ENCODE data around the gene NFATC2. TPM values are rescaled to one million over a fixed set of nuclear protein-coding genes. Genes with fewer than 3 reads are reported as not detected.

NFATC2 gene
- total RNA-seq, 1 experiment from 2014 or later = 0.07 TPM

DNA sequence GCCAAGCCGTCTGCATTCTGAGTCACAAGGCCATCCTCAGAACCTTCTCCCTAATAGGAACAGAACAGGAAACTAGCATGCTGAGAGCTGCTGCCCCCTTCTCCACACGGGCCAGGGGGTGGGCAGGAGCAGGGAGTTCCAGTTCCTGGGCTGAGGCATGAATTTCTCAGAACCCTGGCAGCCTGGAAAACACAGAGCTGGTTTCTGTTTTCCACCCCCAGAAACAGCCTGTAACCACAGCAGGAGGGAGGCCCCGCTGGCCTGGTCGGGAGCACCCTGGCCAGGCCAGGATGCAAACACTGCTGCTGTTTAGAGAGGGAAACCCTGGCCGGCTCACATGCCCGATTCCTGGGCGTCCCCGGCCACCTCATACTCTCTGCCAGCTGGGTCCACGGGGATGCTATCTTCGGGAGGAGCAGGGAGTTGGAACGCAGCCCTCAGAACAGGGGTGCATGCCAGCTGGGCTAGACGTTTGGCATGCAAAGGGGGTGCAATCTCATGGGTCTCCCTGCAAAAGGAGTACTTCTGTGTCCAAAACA is 130.1 kb downstream of the NFATC2 start:
- peaks cover 6% of the 10 kb centered on the region for H3K36me3 Mint-ChIP-seq (ENCODE audit: insufficient read depth, unreplicated experiment)
- H3K4me3 Mint-ChIP-seq (ENCODE audit: unreplicated experiment) = no peak overlapping the region
- intact Hi-C loops (cut with micrococcal nuclease) = no loop called here
- ChIA-PET CTCF (interaction anchor here (0.6 to 1.3 kb wide), 5 partner anchors 14 to 184 kb away, joined by 3 to 4 read pairs (median 4); no protein-coding TSS in a partner anchor), POLR2A (interaction anchor here (0.5 to 1.3 kb wide), 2 partner anchors 28 to 44 kb away, joined by 3 read pairs; no protein-coding TSS in a partner anchor)
- H3K27me3 Mint-ChIP-seq (ENCODE audit: insufficient read depth, unreplicated experiment) = peaks cover 11% of the 10 kb centered on the region
- BruUV-seq (replicated peaks) = no TSS peak
- no peaks in the 10 kb centered on the region for H3K4me1 Mint-ChIP-seq (ENCODE audit: insufficient read depth, unreplicated experiment)
- no peak for DNase-seq (ENCODE audit: unreplicated experiment)
- H3K27ac Mint-ChIP-seq (ENCODE audit: low read depth, unreplicated experiment) = no peak overlapping the region
- no peaks in the 10 kb centered on the region for H3K9me3 Mint-ChIP-seq (ENCODE audit: unreplicated experiment)
- TF ChIP-seq, protein P1, sequence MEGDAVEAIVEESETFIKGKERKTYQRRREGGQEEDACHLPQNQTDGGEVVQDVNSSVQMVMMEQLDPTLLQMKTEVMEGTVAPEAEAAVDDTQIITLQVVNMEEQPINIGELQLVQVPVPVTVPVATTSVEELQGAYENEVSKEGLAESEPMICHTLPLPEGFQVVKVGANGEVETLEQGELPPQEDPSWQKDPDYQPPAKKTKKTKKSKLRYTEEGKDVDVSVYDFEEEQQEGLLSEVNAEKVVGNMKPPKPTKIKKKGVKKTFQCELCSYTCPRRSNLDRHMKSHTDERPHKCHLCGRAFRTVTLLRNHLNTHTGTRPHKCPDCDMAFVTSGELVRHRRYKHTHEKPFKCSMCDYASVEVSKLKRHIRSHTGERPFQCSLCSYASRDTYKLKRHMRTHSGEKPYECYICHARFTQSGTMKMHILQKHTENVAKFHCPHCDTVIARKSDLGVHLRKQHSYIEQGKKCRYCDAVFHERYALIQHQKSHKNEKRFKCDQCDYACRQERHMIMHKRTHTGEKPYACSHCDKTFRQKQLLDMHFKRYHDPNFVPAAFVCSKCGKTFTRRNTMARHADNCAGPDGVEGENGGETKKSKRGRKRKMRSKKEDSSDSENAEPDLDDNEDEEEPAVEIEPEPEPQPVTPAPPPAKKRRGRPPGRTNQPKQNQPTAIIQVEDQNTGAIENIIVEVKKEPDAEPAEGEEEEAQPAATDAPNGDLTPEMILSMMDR (IDR thresholded peaks at IDR 0.05; ENCODE audit: unreplicated experiment) = no peak

DNA sequence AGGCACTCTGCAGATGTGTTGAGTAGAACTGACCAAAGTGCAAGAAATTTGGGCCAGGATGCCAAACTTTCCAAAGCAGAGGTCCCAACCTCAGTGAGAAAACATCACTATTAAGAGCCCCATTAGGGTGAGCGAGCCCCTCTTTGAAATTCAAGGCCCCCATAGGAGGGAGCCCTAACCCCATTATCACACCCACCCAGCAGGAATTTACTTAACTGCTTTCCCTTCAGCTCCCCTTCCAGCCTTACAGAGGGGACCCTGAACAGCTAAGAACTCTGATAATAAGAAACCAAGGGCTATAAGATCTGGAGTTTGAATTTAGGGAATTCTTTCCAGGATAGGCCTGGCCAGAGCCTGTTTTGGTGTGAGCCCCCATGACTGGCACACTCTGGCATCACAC is 130.6 kb downstream of the NFATC2 start:
- intact Hi-C loops (cut with micrococcal nuclease) = no loop called here
- Mint-ChIP-seq H3K27ac (ENCODE audit: low read depth, unreplicated experiment) (no peak overlapping the region), H3K4me3 (ENCODE audit: unreplicated experiment) (no peak overlapping the region), H3K9me3 (ENCODE audit: unreplicated experiment) (no peaks in the 10 kb centered on the region), H3K27me3 (ENCODE audit: insufficient read depth, unreplicated experiment) (peaks cover 11% of the 10 kb centered on the region), H3K36me3 (ENCODE audit: insufficient read depth, unreplicated experiment) (peaks cover 6% of the 10 kb centered on the region), H3K4me1 (ENCODE audit: insufficient read depth, unreplicated experiment) (no peaks in the 10 kb centered on the region)
- no peak for DNase-seq (ENCODE audit: unreplicated experiment)
- ChIA-PET CTCF (interaction anchor here (0.6 to 1.3 kb wide), 3 partner anchors 13 to 185 kb away, joined by 4 read pairs; no protein-coding TSS in a partner anchor), POLR2A (interaction anchor here (0.5 to 1.3 kb wide), 2 partner anchors 29 to 44 kb away, joined by 3 read pairs; no protein-coding TSS in a partner anchor)
- TF ChIP-seq, protein P1 (IDR thresholded peaks at IDR 0.05; ENCODE audit: unreplicated experiment) = no peak
- no TSS peak for BruUV-seq (replicated peaks)

DNA sequence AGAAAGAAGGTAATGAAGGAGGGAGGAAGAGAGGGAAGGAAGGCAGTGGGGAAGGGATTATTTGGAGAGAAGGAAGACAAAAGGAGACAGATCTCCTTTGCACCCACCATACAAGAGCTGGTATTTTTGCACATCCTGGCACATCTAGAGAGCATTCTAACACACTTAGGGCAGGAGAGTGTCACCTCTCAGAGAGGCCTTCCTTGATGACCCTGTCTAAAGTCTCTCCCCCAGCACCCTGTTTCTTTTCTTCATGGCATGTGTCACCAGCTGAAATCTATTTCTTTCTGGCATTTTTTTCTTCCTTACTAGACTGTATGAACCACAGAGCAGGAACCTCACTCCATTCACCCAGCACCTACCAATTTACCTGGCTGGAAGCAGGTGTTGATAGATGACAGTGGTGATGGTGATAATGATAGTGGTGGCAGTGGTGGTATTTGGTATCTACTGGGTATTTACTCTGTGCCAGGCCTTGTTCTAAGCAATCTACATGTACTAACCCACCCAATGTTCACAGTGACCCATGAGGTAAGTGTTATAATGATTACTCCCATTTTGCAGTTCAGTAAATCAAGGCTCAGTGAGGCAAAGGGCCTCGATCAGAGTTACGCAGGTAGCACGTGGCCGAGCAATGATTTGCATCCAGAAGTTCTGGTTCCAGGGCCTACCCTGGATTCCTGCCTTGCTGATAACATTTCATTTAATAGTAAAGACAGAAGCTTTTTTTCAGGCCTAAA is 131.8 kb downstream of the NFATC2 start:
- ChIA-PET CTCF (interaction anchor here (1.0 to 1.3 kb wide), 2 partner anchors 84 to 184 kb away, joined by 3 to 4 read pairs; no protein-coding TSS in a partner anchor), POLR2A (no interaction called here)
- Mint-ChIP-seq H3K4me1 (ENCODE audit: insufficient read depth, unreplicated experiment) (no peaks in the 10 kb centered on the region), H3K27ac (ENCODE audit: low read depth, unreplicated experiment) (no peak overlapping the region), H3K9me3 (ENCODE audit: unreplicated experiment) (no peaks in the 10 kb centered on the region), H3K4me3 (ENCODE audit: unreplicated experiment) (no peak overlapping the region), H3K27me3 (ENCODE audit: insufficient read depth, unreplicated experiment) (peaks cover 6% of the 10 kb centered on the region), H3K36me3 (ENCODE audit: insufficient read depth, unreplicated experiment) (peaks cover 6% of the 10 kb centered on the region)
- no TSS peak for BruUV-seq (replicated peaks)
- TF ChIP-seq, protein P1 (IDR thresholded peaks at IDR 0.05; ENCODE audit: unreplicated experiment) = no peak
- intact Hi-C loops (cut with micrococcal nuclease) = no loop called here
- no peak for DNase-seq (ENCODE audit: unreplicated experiment)

DNA sequence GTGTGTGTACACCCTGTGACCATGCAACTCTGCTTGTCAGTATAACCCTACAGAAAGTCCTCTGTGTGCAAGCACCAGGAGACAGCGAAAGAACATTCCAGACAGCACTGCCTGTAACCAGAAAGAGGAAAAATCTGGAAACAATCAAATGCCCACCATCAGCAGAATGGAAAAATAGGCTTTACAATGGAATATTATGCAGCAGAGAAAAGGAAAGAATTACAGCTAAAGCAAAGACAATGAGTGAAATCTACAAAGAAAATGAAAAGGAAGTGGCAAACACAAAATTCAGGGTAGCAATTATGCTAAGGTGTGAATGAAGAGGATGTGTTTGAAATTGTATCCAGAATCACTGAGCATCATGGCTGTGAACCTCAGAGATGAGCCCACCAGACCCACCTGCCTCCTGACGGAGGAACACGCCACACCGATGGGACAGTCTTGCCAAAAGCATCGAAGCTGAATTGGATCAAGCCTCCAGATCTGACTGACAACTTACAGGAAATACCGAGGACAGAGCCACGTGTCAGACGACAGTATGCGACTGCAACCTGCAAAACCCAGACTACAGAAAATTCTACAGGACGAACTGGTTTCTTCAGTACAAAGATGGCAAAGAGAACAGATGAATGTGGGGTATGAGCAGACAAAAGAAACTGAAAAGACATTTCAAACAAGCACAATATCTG is 133.2 kb downstream of the NFATC2 start:
- H3K4me1 Mint-ChIP-seq (ENCODE audit: insufficient read depth, unreplicated experiment) = no peaks in the 10 kb centered on the region
- no peaks in the 10 kb centered on the region for H3K27me3 Mint-ChIP-seq (ENCODE audit: insufficient read depth, unreplicated experiment)
- BruUV-seq (replicated peaks) = no TSS peak
- CTCF ChIA-PET = interaction anchor here (0.8 to 1.4 kb wide), 3 partner anchors 23 to 185 kb away, joined by 3 read pairs; no protein-coding TSS in a partner anchor
- POLR2A ChIA-PET = no interaction called here
- H3K27ac Mint-ChIP-seq (ENCODE audit: low read depth, unreplicated experiment) = no peak overlapping the region
- H3K4me3 Mint-ChIP-seq (ENCODE audit: unreplicated experiment) = no peak overlapping the region
- TF ChIP-seq, protein P1 (IDR thresholded peaks at IDR 0.05; ENCODE audit: unreplicated experiment) = no peak
- no peak for DNase-seq (ENCODE audit: unreplicated experiment)
- H3K36me3 Mint-ChIP-seq (ENCODE audit: insufficient read depth, unreplicated experiment) = peaks cover 6% of the 10 kb centered on the region
- intact Hi-C loops (cut with micrococcal nuclease) = no loop called here
- H3K9me3 Mint-ChIP-seq (ENCODE audit: unreplicated experiment) = no peaks in the 10 kb centered on the region
